Gastroesophageal sphincter (tissue), 4 donors: ENCODE results near the gene ADCY6. TPM values are rescaled to one million over a fixed set of nuclear protein-coding genes. Genes with fewer than 3 reads are reported as not detected.

Experiments
- ATAC-seq: fragments of 150-250 bp; one replicate; pipeline ENCODE4 v1.9.1; 2016; ENCODE audit warnings: mild to moderate bottlenecking, moderate library complexity
- H3K27ac ChIP-seq, 4 donors: fragments of 200-600 bp; sonication (generic) in 3 of 4; 1 replicate in 3 of 4; 2 replicates in 1 of 4; pipeline ENCODE4 v1.5.1; 2016 to 2019
- H3K27me3 ChIP-seq: fragments of 200-600 bp; sonication (generic); one replicate; pipeline ENCODE4 v1.5.1; 2019
- H3K36me3 ChIP-seq, 2 donors: fragments of 200-600 bp; sonication (generic); one replicate each; pipeline ENCODE4 v1.5.1; 2019; ENCODE audit warnings: control low read depth in 1 of 2
- H3K4me1 ChIP-seq, 3 donors: fragments of 200-600 bp; sonication (generic); 1 replicate in 2 of 3; 2 replicates in 1 of 3; pipeline ENCODE4 v1.5.1; 2016 to 2019; ENCODE audit warnings: control low read depth in 2 of 3
- H3K4me3 ChIP-seq, 2 donors: fragments of 200-600 bp; sonication (generic); one replicate each; pipeline ENCODE4 v1.5.1; 2019; ENCODE audit warnings: mild to moderate bottlenecking in 1 of 2, moderate library complexity in 1 of 2
- H3K9me3 ChIP-seq, 3 donors: fragments of 200-600 bp; sonication (generic); one replicate each; pipeline ENCODE4 v1.5.1; 2017 to 2019; ENCODE audit warnings: control low read depth in 2 of 3
- EP300 ChIP-seq: sonication (generic); formaldehyde crosslinking; IDR thresholded peaks from one replicate; pipeline ENCODE4 v1.6.1; 2017; ENCODE audit warnings: antibody characterized with exemption, mild to moderate bottlenecking
- POLR2A ChIP-seq, 2 donors: fragments of 450-650 bp; IDR thresholded peaks; one replicate each; pipeline ENCODE4 v1.6.1; 2017; ENCODE audit warnings: antibody characterized with exemption in 2 of 2, mild to moderate bottlenecking in 2 of 2, moderate library complexity in 1 of 2
- POLR2AphosphoS5 ChIP-seq: sonication (generic); formaldehyde crosslinking; IDR thresholded peaks from one replicate; pipeline ENCODE4 v1.6.1; 2017; ENCODE audit warnings: antibody characterized with exemption
- WGBS, 2 donors: methylation state at CpG; one replicate each; pipeline ENCODE4 v1.1.5; 2018; ENCODE audit warnings: low coverage in 1 of 2; 5-methylcytosine and 5-hydroxymethylcytosine counted together
- total RNA-seq, 4 donors: library from RNA; depleted of rRNA; stranded (reverse); fragments of >200 nt; gene quantifications; one replicate each; pipeline ENCODE4 v1.1.0, GENCODE V29; 2016
- TF ChIP-seq, protein P1 (sequence below), 4 experiments: fragments of 200-600 bp in 2 of 4; fragments of 450-650 bp in 2 of 4; sonication (generic) in 1 of 4; IDR thresholded peaks; one replicate each; pipeline ENCODE4 v1.5.1; 2017 to 2019; ENCODE audit warnings: antibody characterized with exemption in 4 of 4, mild to moderate bottlenecking in 2 of 4, moderate library complexity in 2 of 4

ADCY6 gene
- total RNA-seq, 4 donors from 2014 or later, result 21.9 to 33.0 (median 29.0) TPM

DNA sequence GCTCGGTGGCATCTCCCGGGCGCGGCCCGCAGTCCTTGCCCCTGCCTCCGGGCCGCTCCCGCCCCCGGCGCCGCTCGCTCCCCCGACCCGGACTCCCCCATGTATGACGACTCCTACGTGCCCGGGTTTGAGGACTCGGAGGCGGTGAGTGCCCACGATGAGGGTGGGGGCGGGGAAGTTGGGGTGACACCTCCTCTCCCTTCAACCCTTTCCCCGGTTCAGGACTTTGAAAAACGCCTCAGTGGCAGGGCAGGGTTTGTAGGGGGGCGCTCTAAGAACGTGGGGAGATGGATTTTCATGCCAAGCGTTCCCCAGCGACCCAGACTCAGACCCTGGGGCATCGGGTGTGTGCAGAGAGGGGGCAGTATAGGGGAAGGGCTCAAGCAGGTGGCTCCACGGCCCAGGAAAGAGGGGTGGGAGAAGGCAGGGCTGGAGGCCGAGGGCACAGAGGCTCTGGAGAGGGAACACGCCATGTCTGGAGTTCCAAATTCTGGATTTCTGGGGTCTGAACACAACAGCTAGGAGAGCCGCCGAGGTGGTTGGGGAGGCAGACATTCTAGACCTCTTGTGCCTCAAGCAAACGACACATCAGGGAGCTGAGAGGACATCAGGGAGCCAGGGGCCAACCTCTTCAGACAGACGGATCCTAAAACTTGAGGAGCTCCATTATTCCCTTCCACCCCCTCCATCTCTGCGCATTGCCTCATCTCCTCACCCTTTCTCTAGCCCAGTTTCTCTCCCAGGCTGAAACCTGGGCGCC is 30.1 kb upstream of the ADCY6 start:
- Histone ChIP-seq H3K4me3 (peak overlapping the region; percentile 45 to 63), H3K36me3 (peaks cover 0 to 11% of the 10 kb centered on the region in 2 donors), H3K9me3 (no peaks in the 10 kb centered on the region), H3K27me3 (no peaks in the 10 kb centered on the region), H3K27ac (peak overlapping the region in 3 of 4 donors; percentile 64 to 80 (median 76)), H3K4me1 (peaks cover 0 to 43% (median 26%) of the 10 kb centered on the region in 3 donors)
- whole genome bisulfite sequencing, 2 donors, result 60 to 86% methylated on average over 3 to 5 of the region's 37 CpGs
- TF ChIP-seq, protein P1, sequence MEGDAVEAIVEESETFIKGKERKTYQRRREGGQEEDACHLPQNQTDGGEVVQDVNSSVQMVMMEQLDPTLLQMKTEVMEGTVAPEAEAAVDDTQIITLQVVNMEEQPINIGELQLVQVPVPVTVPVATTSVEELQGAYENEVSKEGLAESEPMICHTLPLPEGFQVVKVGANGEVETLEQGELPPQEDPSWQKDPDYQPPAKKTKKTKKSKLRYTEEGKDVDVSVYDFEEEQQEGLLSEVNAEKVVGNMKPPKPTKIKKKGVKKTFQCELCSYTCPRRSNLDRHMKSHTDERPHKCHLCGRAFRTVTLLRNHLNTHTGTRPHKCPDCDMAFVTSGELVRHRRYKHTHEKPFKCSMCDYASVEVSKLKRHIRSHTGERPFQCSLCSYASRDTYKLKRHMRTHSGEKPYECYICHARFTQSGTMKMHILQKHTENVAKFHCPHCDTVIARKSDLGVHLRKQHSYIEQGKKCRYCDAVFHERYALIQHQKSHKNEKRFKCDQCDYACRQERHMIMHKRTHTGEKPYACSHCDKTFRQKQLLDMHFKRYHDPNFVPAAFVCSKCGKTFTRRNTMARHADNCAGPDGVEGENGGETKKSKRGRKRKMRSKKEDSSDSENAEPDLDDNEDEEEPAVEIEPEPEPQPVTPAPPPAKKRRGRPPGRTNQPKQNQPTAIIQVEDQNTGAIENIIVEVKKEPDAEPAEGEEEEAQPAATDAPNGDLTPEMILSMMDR (IDR thresholded peaks at IDR 0.05), result peak in 1 of 4 experiments; percentile 15
- TF ChIP-seq EP300 (no peak), POLR2A (IDR thresholded peaks at IDR 0.05) (no peak)
- ATAC-seq, result no peak

DNA sequence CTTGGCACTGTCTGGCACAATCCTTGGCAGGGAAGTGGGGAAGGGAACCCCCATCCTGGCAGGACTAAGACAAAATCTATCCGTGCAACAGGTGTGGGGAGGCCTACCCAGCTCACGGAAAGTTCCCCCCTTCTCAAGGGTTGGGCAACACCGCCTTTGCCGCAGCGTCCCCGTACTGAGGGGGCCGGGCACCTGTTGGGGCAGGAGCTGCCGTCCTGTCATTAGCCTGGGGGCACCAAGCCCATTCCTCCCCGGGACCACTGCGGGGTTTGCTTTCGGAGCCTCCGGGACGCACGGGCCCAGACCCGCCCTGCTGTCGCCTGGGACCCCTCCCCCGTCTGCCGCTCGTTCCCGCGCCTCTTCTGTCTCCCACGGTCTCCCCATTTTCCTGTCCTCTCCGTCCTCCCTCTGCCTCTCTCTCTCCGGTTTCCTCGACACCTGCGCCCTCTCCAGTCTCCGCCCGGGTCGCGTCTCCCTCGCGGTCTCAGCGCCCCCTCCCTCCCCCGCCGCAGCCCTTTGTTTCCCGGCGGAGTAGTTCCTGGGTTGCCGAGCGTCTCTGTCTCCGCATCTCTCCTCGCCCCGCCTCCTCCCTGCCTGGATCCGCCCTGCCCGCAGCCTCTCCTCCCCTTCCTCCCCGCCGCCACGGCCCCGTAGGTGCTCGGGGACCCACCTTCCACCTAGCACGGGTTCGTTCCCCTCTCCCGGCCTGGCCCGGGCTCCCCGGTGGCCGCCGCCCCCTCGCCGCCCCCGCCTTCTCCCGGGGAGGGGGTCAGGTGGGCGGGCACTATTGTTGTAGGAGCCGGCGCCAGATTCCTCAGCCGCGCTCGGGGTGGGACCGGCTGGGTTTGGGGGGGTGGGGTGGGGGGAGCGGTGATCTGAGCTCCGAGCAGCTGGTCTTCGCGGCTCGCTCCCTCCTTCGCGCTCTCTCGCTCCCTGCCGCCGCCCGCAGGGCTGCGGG is 29.3 kb upstream of the ADCY6 start, which contains the start of gene CACNB3:
Gene CACNB3 (plus strand): TSS at position 624 of the 958 bp plus-strand sequence. CDS start 434 bp downstream, outside the sequence.
- 0% methylated on average over 14 to 25 of the region's 79 CpGs for WGBS, 2 donors
- Histone ChIP-seq H3K27me3 (no peaks in the 10 kb centered on the region), H3K4me3 (peak within 1 kb of the TSS; percentile 45 to 63), H3K27ac (peak within 1 kb of the TSS in 3 of 4 donors; percentile 64 to 80 (median 76)), H3K9me3 (no peaks in the 10 kb centered on the region), H3K4me1 (peaks cover 0 to 52% (median 29%) of the 10 kb centered on the region in 3 donors), H3K36me3 (peaks cover 0 to 2% of the 10 kb centered on the region in 2 donors)
- TF ChIP-seq, protein P1 (IDR thresholded peaks at IDR 0.05), result no peak
- TF ChIP-seq POLR2AphosphoS5 (no peak), EP300 (no peak), POLR2A (IDR thresholded peaks at IDR 0.05) (no peak)
- peak; percentile 37 for ATAC-seq

DNA sequence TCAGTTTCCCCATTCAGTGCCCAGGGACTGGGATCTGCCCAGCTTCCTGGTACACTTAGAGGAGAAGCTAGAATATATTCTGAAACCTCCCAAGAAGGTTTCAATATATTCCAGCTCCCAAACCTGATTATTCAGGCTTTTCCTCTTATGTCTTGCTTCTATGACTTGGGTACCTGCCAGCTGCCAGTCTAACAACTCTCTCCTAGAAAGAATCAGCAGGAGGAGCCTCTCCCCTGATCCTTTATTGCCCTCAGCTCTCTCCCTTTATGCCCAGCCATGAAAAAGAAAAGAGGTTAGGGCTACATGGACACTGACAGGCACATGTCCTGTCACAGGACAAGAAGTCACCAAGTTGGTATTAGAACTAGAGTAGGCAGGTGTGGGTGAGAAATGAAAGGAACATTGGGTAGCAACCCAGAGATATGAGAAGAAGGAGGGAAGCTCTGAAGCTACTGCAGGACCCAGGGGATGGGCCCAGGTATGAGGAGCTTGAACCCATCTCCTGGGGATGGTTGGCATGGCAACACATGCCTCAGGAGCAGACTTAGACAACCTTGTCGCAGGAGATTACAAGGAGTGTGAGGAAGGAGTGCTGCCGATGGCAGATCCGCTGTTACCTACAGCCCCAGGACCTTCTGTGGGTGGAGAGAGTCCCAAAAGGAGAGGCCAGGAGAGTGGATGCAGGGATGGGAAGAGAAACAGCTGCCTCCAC is 27.4 kb upstream of the ADCY6 start:
- peak overlapping the region in 1 of 2 donors; percentile 90 for H3K4me3 ChIP-seq
- no peak for ATAC-seq
- no peaks in the 10 kb centered on the region for H3K36me3 ChIP-seq
- TF ChIP-seq POLR2A (IDR thresholded peaks at IDR 0.05) (no peak), POLR2AphosphoS5 (no peak), EP300 (no peak)
- TF ChIP-seq, protein P1 (IDR thresholded peaks at IDR 0.05), result no peak
- no peaks in the 10 kb centered on the region for H3K9me3 ChIP-seq
- WGBS, 2 donors, result 73 to 100% methylated on average over 3 of the region's 3 CpGs
- H3K27me3 ChIP-seq, result no peaks in the 10 kb centered on the region
- H3K4me1 ChIP-seq, result peaks cover 0 to 70% (median 29%) of the 10 kb centered on the region in 3 donors
- H3K27ac ChIP-seq, result peak overlapping the region in 3 of 4 donors; percentile 87 to 94 (median 90)

DNA sequence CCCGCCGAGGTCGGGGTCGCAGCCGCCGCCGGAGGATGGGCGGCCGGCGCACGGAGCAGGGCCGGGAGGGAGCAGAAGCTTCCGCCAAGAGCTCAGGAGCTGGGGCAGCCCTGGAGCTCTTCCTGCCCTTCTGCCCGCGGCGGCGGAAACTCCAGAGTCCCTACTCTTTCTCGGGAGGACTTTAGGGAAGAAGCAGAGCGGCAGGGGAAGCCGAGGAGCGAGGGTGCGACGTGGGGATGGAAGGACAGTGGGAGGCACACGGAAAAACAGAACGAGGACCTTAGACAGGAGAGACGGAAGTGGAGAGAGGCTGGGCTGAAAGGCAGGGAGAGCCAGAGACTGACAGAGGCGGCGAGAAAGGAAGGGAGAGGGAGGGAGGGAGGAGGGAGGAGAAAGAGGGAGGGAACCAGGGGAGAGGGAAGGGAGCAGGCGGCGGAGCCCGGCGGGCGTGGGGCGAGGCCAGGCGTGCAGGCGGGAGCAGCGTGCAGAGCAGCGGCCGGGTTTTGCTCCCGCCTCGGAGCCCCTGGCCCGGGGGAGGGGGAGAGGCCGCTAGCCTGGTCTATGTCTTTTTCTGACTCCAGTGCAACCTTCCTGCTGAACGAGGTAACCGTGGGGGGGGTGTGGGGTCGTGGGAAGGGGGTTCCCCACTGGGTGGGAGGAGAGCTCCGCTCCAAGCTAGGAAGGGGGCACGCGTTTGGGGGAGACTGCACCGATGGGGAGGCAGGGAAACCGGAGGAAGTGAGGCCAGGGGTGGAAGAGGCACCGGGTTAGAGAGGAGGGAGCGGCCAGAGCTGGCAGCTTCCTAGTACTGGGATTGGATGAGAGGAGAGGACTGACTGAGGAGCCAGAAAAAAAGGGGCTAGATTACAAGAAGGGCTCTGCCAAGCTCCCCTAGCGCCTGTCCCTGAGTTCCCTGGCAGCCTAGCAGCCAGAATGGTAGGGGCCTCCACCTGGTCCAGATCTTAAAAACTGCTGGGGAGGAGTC is 26.5 kb upstream of the ADCY6 start:
- H3K9me3 ChIP-seq, result no peaks in the 10 kb centered on the region
- WGBS, 2 donors, result 0 to 2% methylated on average over 22 to 25 of the region's 54 CpGs
- ATAC-seq, result peak; percentile 81

More for the DNA sequence above, 26.5 kb upstream of the ADCY6 start:
- Histone ChIP-seq H3K4me1 (peaks cover 0 to 78% (median 29%) of the 10 kb centered on the region in 3 donors), H3K27me3 (no peaks in the 10 kb centered on the region), H3K36me3 (no peaks in the 10 kb centered on the region), H3K4me3 (peak overlapping the region; percentile 89 to 90), H3K27ac (peak overlapping the region; percentile 75 to 94 (median 88))
- TF ChIP-seq, protein P1 (IDR thresholded peaks at IDR 0.05), result no peak
- TF ChIP-seq POLR2AphosphoS5, result peak; percentile 70
- peak; percentile 20 to 50 for TF ChIP-seq POLR2A (IDR thresholded peaks at IDR 0.05)
